K562 (cell line): ENCODE data around the gene GAP43.

Experiments
- CC2D1A ChIP-seq: fragments of 450-650 bp; IDR thresholded peaks from 2 replicates; pipeline ENCODE4 v1.6.1; 2017; ENCODE audit warnings: mild to moderate bottlenecking
- CHD1 ChIP-seq: fragments of 200-600 bp; sonication (generic); IDR thresholded peaks from one replicate; pipeline ENCODE4 v1.6.1; 2012; ENCODE audit warnings: mild to moderate bottlenecking, moderate library complexity, low read length, inconsistent platforms
- CTCF ChIP-seq, 3 experiments: IDR thresholded peaks in 2 of 3; conservative IDR thresholded peaks in 1 of 3; 2 replicates each; pipeline ENCODE4 v1.5.1; 2011 to 2012; ENCODE audit warnings: low read length in 3 of 3, mild to moderate bottlenecking in 3 of 3, control low read depth in 2 of 3, improper control_type of control experiment in 1 of 3, inconsistent platforms in 1 of 3, low read depth in 1 of 3, mixed read lengths in 1 of 3, moderate library complexity in 1 of 3; ENCODE audit not compliant: insufficient read depth in 2 of 3
- ETV1 ChIP-seq: fragments of 450-650 bp; conservative IDR thresholded peaks from 2 replicates; pipeline ENCODE4 v1.6.1; 2016; ENCODE audit warnings: missing genetic modification characterization, control low read depth, low read depth, missing compliant biosample characterization
- MCM2 ChIP-seq: fragments of 450-650 bp; IDR thresholded peaks from 2 replicates; pipeline ENCODE4 v1.6.1; 2017; ENCODE audit warnings: low read depth, mild to moderate bottlenecking
- RAD51 ChIP-seq: fragments of 450-650 bp; IDR thresholded peaks from 2 replicates; pipeline ENCODE4 v1.7.1; 2016; ENCODE audit warnings: low read depth, mild to moderate bottlenecking, borderline replicate concordance
- REST ChIP-seq, 2 experiments: fragments of 450-650 bp; formaldehyde crosslinking in 1 of 2; IDR thresholded peaks; 2 replicates each; pipeline versions ENCODE4 v1.4.0 to v1.6.1; 2014 to 2020; ENCODE audit warnings: mild to moderate bottlenecking in 2 of 2, borderline replicate concordance in 1 of 2, low read depth in 1 of 2
- RNF219 ChIP-seq: fragments of 250-450 bp; sonication (Bioruptor Pico); IDR thresholded peaks from 2 replicates; pipeline ENCODE4 v1.5.0; 2022; ENCODE audit warnings: mild to moderate bottlenecking
- TEAD4 ChIP-seq, 2 experiments: sonication (generic) in 1 of 2; formaldehyde crosslinking in 1 of 2; IDR thresholded peaks; 2 replicates each; pipeline versions ENCODE4 v1.6.1 to v1.8.0; 2012 to 2022; ENCODE audit warnings: borderline replicate concordance in 1 of 2, inconsistent platforms in 1 of 2, low read length in 1 of 2, mild to moderate bottlenecking in 1 of 2, missing genetic modification reagents in 1 of 2

- no peak for TF ChIP-seq CTCF (IDR thresholded peaks at IDR 0.05 in 2 of 3, conservative IDR thresholded peaks at IDR 0.05 in 1 of 3; ENCODE audit: insufficient read depth in 2 of 3, low read depth in 1 of 3, low read length in 3 of 3)
- TF ChIP-seq TEAD4 (IDR thresholded peaks at IDR 0.05; ENCODE audit: low read length): no peak
- no peak for TF ChIP-seq TEAD4 (CRISPR knock-in tag; IDR thresholded peaks at IDR 0.05; ENCODE audit: borderline replicate concordance)
- TF ChIP-seq REST (IDR thresholded peaks at IDR 0.05; ENCODE audit: borderline replicate concordance): no peak
- TF ChIP-seq REST (CRISPR knock-in tag; IDR thresholded peaks at IDR 0.05; ENCODE audit: low read depth): no peak
- no peak for TF ChIP-seq ETV1
- no peak for TF ChIP-seq CHD1
- no peak for TF ChIP-seq MCM2
- TF ChIP-seq RNF219 (CRISPR knock-in tag): no peak
- TF ChIP-seq RAD51: no peak
- no peak for TF ChIP-seq CC2D1A
Observed at GRCh38 chr3:115638241-115638640, 14.9 kb downstream of the GAP43 start.
